ENCODE measurements around the gene PODN. TPM values are rescaled to one million over a fixed set of nuclear protein-coding genes. Genes with fewer than 3 reads are reported as not detected.

PODN gene
- total RNA-seq, 1 donor: 0.63 TPM

GRCh38 chr1:53087332-53088285 lies 25.6 kb downstream of the PODN start:
- no peak overlapping the region for H3K4me3 ChIP-seq (ENCODE audit: low read length)
- H3K9me3 ChIP-seq (ENCODE audit: low read depth, low read length): no peaks in the 10 kb centered on the region
- H3K27me3 ChIP-seq (ENCODE audit: insufficient read depth, low read length): no peaks in the 10 kb centered on the region
- no peaks in the 10 kb centered on the region for H3K4me1 ChIP-seq (ENCODE audit: insufficient read depth, low read length)

- no peaks in the 10 kb centered on the region for H3K4me1 ChIP-seq (ENCODE audit: insufficient read depth, low read length)
- no peaks in the 10 kb centered on the region for H3K27me3 ChIP-seq (ENCODE audit: insufficient read depth, low read length)
- no peaks in the 10 kb centered on the region for H3K9me3 ChIP-seq (ENCODE audit: low read depth, low read length)
- H3K4me3 ChIP-seq (ENCODE audit: low read length): no peak overlapping the region
Measured at GRCh38 chr1:53088616-53089300, 26.7 kb downstream of the PODN start.

- H3K4me3 ChIP-seq (ENCODE audit: low read length): no peak overlapping the region
- no peaks in the 10 kb centered on the region for H3K4me1 ChIP-seq (ENCODE audit: insufficient read depth, low read length)
- no peaks in the 10 kb centered on the region for H3K27me3 ChIP-seq (ENCODE audit: insufficient read depth, low read length)
- H3K9me3 ChIP-seq (ENCODE audit: low read depth, low read length): no peaks in the 10 kb centered on the region
Measured at GRCh38 chr1:53089478-53090226, 27.6 kb downstream of the PODN start.

- no peaks in the 10 kb centered on the region for H3K4me1 ChIP-seq (ENCODE audit: insufficient read depth, low read length)
- no peak overlapping the region for H3K4me3 ChIP-seq (ENCODE audit: low read length)
- no peaks in the 10 kb centered on the region for H3K27me3 ChIP-seq (ENCODE audit: insufficient read depth, low read length)
- H3K9me3 ChIP-seq (ENCODE audit: low read depth, low read length): no peaks in the 10 kb centered on the region
Measured at GRCh38 chr1:53090227-53091147, 28.5 kb downstream of the PODN start.

GRCh38 chr1:53091841-53092645 lies 30.0 kb downstream of the PODN start:
- Histone ChIP-seq H3K4me1 (ENCODE audit: insufficient read depth, low read length) (no peaks in the 10 kb centered on the region), H3K9me3 (ENCODE audit: low read depth, low read length) (no peaks in the 10 kb centered on the region), H3K4me3 (ENCODE audit: low read length) (no peak overlapping the region), H3K27me3 (ENCODE audit: insufficient read depth, low read length) (no peaks in the 10 kb centered on the region)

- no peaks in the 10 kb centered on the region for H3K9me3 ChIP-seq (ENCODE audit: low read depth, low read length)
- no peak overlapping the region for H3K4me3 ChIP-seq (ENCODE audit: low read length)
- H3K27me3 ChIP-seq (ENCODE audit: insufficient read depth, low read length): no peaks in the 10 kb centered on the region
- no peaks in the 10 kb centered on the region for H3K4me1 ChIP-seq (ENCODE audit: insufficient read depth, low read length)
Measured at GRCh38 chr1:53092659-53093450, 30.8 kb downstream of the PODN start.

GRCh38 chr1:53093451-53093754 lies 31.4 kb downstream of the PODN start:
- no peaks in the 10 kb centered on the region for H3K9me3 ChIP-seq (ENCODE audit: low read depth, low read length)
- no peaks in the 10 kb centered on the region for H3K4me1 ChIP-seq (ENCODE audit: insufficient read depth, low read length)
- H3K4me3 ChIP-seq (ENCODE audit: low read length): no peak overlapping the region
- H3K27me3 ChIP-seq (ENCODE audit: insufficient read depth, low read length): no peaks in the 10 kb centered on the region

GRCh38 chr1:53093778-53094532 lies 31.9 kb downstream of the PODN start:
- no peaks in the 10 kb centered on the region for H3K27me3 ChIP-seq (ENCODE audit: insufficient read depth, low read length)
- no peak overlapping the region for H3K4me3 ChIP-seq (ENCODE audit: low read length)
- no peaks in the 10 kb centered on the region for H3K9me3 ChIP-seq (ENCODE audit: low read depth, low read length)
- no peaks in the 10 kb centered on the region for H3K4me1 ChIP-seq (ENCODE audit: insufficient read depth, low read length)

- Histone ChIP-seq H3K27me3 (ENCODE audit: insufficient read depth, low read length) (no peaks in the 10 kb centered on the region), H3K4me1 (ENCODE audit: insufficient read depth, low read length) (no peaks in the 10 kb centered on the region), H3K9me3 (ENCODE audit: low read depth, low read length) (no peaks in the 10 kb centered on the region), H3K4me3 (ENCODE audit: low read length) (no peak overlapping the region)
Measured at GRCh38 chr1:53094533-53094919, 32.5 kb downstream of the PODN start.

GRCh38 chr1:53104289-53104913 lies 42.4 kb downstream of the PODN start:
- H3K4me3 ChIP-seq (ENCODE audit: low read length): no peak overlapping the region
- H3K9me3 ChIP-seq (ENCODE audit: low read depth, low read length): no peaks in the 10 kb centered on the region
- H3K27me3 ChIP-seq (ENCODE audit: insufficient read depth, low read length): no peaks in the 10 kb centered on the region
- H3K4me1 ChIP-seq (ENCODE audit: insufficient read depth, low read length): peaks cover 6% of the 10 kb centered on the region

- H3K27me3 ChIP-seq (ENCODE audit: insufficient read depth, low read length): no peaks in the 10 kb centered on the region
- no peaks in the 10 kb centered on the region for H3K9me3 ChIP-seq (ENCODE audit: low read depth, low read length)
- peaks cover 26% of the 10 kb centered on the region for H3K4me1 ChIP-seq (ENCODE audit: insufficient read depth, low read length)
- no peak overlapping the region for H3K4me3 ChIP-seq (ENCODE audit: low read length)
Measured at GRCh38 chr1:53107090-53107489, 45.1 kb downstream of the PODN start.

GRCh38 chr1:53107570-53108322 lies 45.7 kb downstream of the PODN start:
- Histone ChIP-seq H3K4me1 (ENCODE audit: insufficient read depth, low read length) (peaks cover 26% of the 10 kb centered on the region), H3K9me3 (ENCODE audit: low read depth, low read length) (no peaks in the 10 kb centered on the region), H3K4me3 (ENCODE audit: low read length) (no peak overlapping the region), H3K27me3 (ENCODE audit: insufficient read depth, low read length) (no peaks in the 10 kb centered on the region)

All from mononuclear cell (primary cell).